ENCODE data around the gene SH3PXD2A. TPM values are rescaled to one million over a fixed set of nuclear protein-coding genes. Genes with fewer than 3 reads are reported as not detected.
"Not testable (repeated sequence)": the region's sequence is repeated elsewhere in the genome, so short reads cannot be mapped to it uniquely, and the experiment has no call there.

The SH3PXD2A gene
- total RNA-seq, 1 experiment from 2014 or later = 0.82 TPM

- DNase-seq (ENCODE audit: extremely low read depth, low read depth) = no peak
These were observed 78.3 kb downstream of the SH3PXD2A start for GRCh38 chr10:103776878-103777591.

- DNase-seq (ENCODE audit: extremely low read depth, low read depth) = no peak
These were observed 79.6 kb downstream of the SH3PXD2A start for GRCh38 chr10:103775776-103776175.

- DNase-seq (ENCODE audit: extremely low read depth, low read depth) = not testable (repeated sequence)
These were observed 82.5 kb downstream of the SH3PXD2A start for GRCh38 chr10:103772846-103773245.

- DNase-seq (ENCODE audit: extremely low read depth, low read depth) = peak; percentile 32
These were observed 83.1 kb downstream of the SH3PXD2A start for GRCh38 chr10:103772096-103772845.

- DNase-seq (ENCODE audit: extremely low read depth, low read depth) = no peak
These were observed 85.2 kb downstream of the SH3PXD2A start for GRCh38 chr10:103770139-103770538.

- DNase-seq (ENCODE audit: extremely low read depth, low read depth) = no peak
These were observed 86.2 kb downstream of the SH3PXD2A start for GRCh38 chr10:103769176-103769575.

GRCh38 chr10:103768345-103768744 is 87.0 kb downstream of the SH3PXD2A start:
- no peak for DNase-seq (ENCODE audit: extremely low read depth, low read depth)

- DNase-seq (ENCODE audit: extremely low read depth, low read depth) = no peak
These were observed 87.6 kb downstream of the SH3PXD2A start for GRCh38 chr10:103767756-103768155.

GRCh38 chr10:103766751-103767505 is 88.4 kb downstream of the SH3PXD2A start:
- no peak for DNase-seq (ENCODE audit: extremely low read depth, low read depth)

- no peak for DNase-seq (ENCODE audit: extremely low read depth, low read depth)
These were observed 89.4 kb downstream of the SH3PXD2A start for GRCh38 chr10:103765981-103766380.

GRCh38 chr10:103765168-103765567 is 90.2 kb downstream of the SH3PXD2A start:
- DNase-seq (ENCODE audit: extremely low read depth, low read depth) = no peak

- DNase-seq (ENCODE audit: extremely low read depth, low read depth) = no peak
These were observed 90.9 kb downstream of the SH3PXD2A start for GRCh38 chr10:103764296-103765088.

GRCh38 chr10:103763374-103764202 is 91.8 kb downstream of the SH3PXD2A start:
- no peak for DNase-seq (ENCODE audit: extremely low read depth, low read depth)

- DNase-seq (ENCODE audit: extremely low read depth, low read depth) = no peak
These were observed 92.5 kb downstream of the SH3PXD2A start for GRCh38 chr10:103762916-103763315.

- DNase-seq (ENCODE audit: extremely low read depth, low read depth) = no peak
These were observed 93.2 kb downstream of the SH3PXD2A start for GRCh38 chr10:103762162-103762561.

GRCh38 chr10:103761075-103761920 is 94.1 kb downstream of the SH3PXD2A start:
- DNase-seq (ENCODE audit: extremely low read depth, low read depth) = no peak

- not testable (repeated sequence) for DNase-seq (ENCODE audit: extremely low read depth, low read depth)
These were observed 95.1 kb downstream of the SH3PXD2A start for GRCh38 chr10:103760233-103760632.

GRCh38 chr10:103759100-103759781 is 96.1 kb downstream of the SH3PXD2A start:
- DNase-seq (ENCODE audit: extremely low read depth, low read depth) = no peak

Measured in NCI-H460 (cell line).